MM.1S (cell line): ENCODE data around the gene RAB31.

Source experiments
- DNase-seq: peaks from one replicate; pipeline ENCODE4 v3.0.0-alpha.2; 2015
- H2AFZ ChIP-seq: fragments of 300-600 bp; sonication (generic); 2 replicates; pipeline ENCODE4 v1.6.0; 2016; ENCODE audit warnings: antibody characterized with exemption, low read length
- H3F3A ChIP-seq: fragments of 300-600 bp; sonication (generic); 2 replicates; pipeline ENCODE4 v1.6.1; 2016; ENCODE audit warnings: mild to moderate bottlenecking, antibody characterized with exemption, low read length, moderate library complexity, mixed read lengths; ENCODE audit not compliant: insufficient read depth
- H3K27ac ChIP-seq: fragments of 300-600 bp; sonication (generic); 2 replicates; pipeline ENCODE4 v1.5.1; 2016; ENCODE audit warnings: mild to moderate bottlenecking, low read length
- H3K27me3 ChIP-seq: fragments of 300-600 bp; sonication (generic); replicated peaks from 2 replicates; pipeline ENCODE4 v1.6.0; 2016; ENCODE audit warnings: low read length; ENCODE audit not compliant: insufficient read depth
- H3K36me3 ChIP-seq: fragments of 300-600 bp; sonication (generic); replicated peaks from 2 replicates; pipeline ENCODE4 v1.6.1; 2016; ENCODE audit warnings: mild to moderate bottlenecking, low read length, mixed read lengths; ENCODE audit not compliant: insufficient read depth
- H3K4me1 ChIP-seq: fragments of 300-600 bp; sonication (generic); 2 replicates; pipeline ENCODE4 v1.6.1; 2016; ENCODE audit warnings: low read length, mixed read lengths
- H3K4me2 ChIP-seq: fragments of 300-600 bp; sonication (generic); 2 replicates; pipeline ENCODE4 v1.6.0; 2016; ENCODE audit warnings: low read depth, low read length
- H3K4me3 ChIP-seq: fragments of 300-600 bp; sonication (generic); 2 replicates; pipeline ENCODE4 v1.5.1; 2016; ENCODE audit warnings: low read length, mixed read lengths
- H3K79me2 ChIP-seq: fragments of 300-600 bp; sonication (generic); 2 replicates; pipeline ENCODE4 v1.6.1; 2016; ENCODE audit warnings: mixed run types, low read length, mixed read lengths
- H3K9ac ChIP-seq: fragments of 300-600 bp; sonication (generic); 2 replicates; pipeline ENCODE4 v1.6.1; 2016; ENCODE audit warnings: low read length, mixed read lengths
- H3K9me2 ChIP-seq: fragments of 300-600 bp; sonication (generic); replicated peaks from 2 replicates; pipeline ENCODE4 v1.6.1; 2016; ENCODE audit warnings: mild to moderate bottlenecking, low read length, mixed read lengths; ENCODE audit not compliant: insufficient read depth
- H3K9me3 ChIP-seq: fragments of 300-600 bp; sonication (generic); replicated peaks from 2 replicates; pipeline ENCODE4 v1.6.1; 2016; ENCODE audit warnings: mild to moderate bottlenecking, low read length, mixed read lengths; ENCODE audit not compliant: insufficient read depth
- H4K20me1 ChIP-seq: fragments of 300-600 bp; sonication (generic); 2 replicates; pipeline ENCODE4 v1.6.1; 2016; ENCODE audit warnings: mild to moderate bottlenecking, low read length, moderate library complexity, mixed read lengths; ENCODE audit not compliant: insufficient read depth
- CTCF ChIP-seq: fragments of 300-600 bp; sonication (generic); IDR thresholded peaks from 2 replicates; pipeline ENCODE4 v1.5.1; 2016; ENCODE audit warnings: antibody characterized with exemption, low read length, mixed read lengths
- EZH2 ChIP-seq: fragments of 300-600 bp; sonication (generic); optimal IDR thresholded peaks from 2 replicates; pipeline ENCODE3; 2017; ENCODE audit warnings: low read depth, mild to moderate bottlenecking, antibody characterized with exemption, low read length, mixed read lengths
- EZH2phosphoT487 ChIP-seq: fragments of 300-600 bp; sonication (generic); IDR thresholded peaks from 2 replicates; pipeline ENCODE4 v1.6.1; 2018; ENCODE audit warnings: antibody characterized with exemption, low read length

RAB31 gene

GRCh38 chr18:9884532-9885140 lies 176.5 kb downstream of the RAB31 start:
- Histone ChIP-seq H4K20me1 (no peaks in the 10 kb centered on the region), H3K27me3 (no peaks in the 10 kb centered on the region), H3K9me2 (no peaks in the 10 kb centered on the region), H3K9ac (no peak overlapping the region), H3K4me2 (no peak overlapping the region), H3K79me2 (no peaks in the 10 kb centered on the region), H3K36me3 (no peaks in the 10 kb centered on the region), H3K9me3 (no peaks in the 10 kb centered on the region), H3K4me1 (no peaks in the 10 kb centered on the region), H3F3A (no peaks in the 10 kb centered on the region), H2AFZ (no peak overlapping the region), H3K27ac (no peak overlapping the region), H3K4me3 (no peak overlapping the region)
- TF ChIP-seq EZH2 (no peak), CTCF (no peak), EZH2phosphoT487 (no peak)
- DNase-seq = no peak

GRCh38 chr18:9885170-9886004 lies 177.3 kb downstream of the RAB31 start, which contains the start of gene TXNDC2:
Gene TXNDC2 (plus strand): TSS chr18:9885973. CDS start chr18:9886681, 708 bp downstream.
- H3K4me3 ChIP-seq = no peak within 1 kb of the TSS
- no peak within 1 kb of the TSS for H3K27ac ChIP-seq
- H3K27me3 ChIP-seq = no peaks in the 10 kb centered on the region
- DNase-seq = no peak
- no peaks in the 10 kb centered on the region for H3K4me1 ChIP-seq
- no peaks in the 10 kb centered on the region for H3K9me3 ChIP-seq
- no peaks in the 10 kb centered on the region for H3K36me3 ChIP-seq
- H3K9me2 ChIP-seq = no peaks in the 10 kb centered on the region
- no peaks in the 10 kb centered on the region for H3F3A ChIP-seq
- H2AFZ ChIP-seq = no peak within 1 kb of the TSS
- no peak within 1 kb of the TSS for H3K9ac ChIP-seq
- H3K79me2 ChIP-seq = no peaks in the 10 kb centered on the region
- no peak within 1 kb of the TSS for H3K4me2 ChIP-seq
- H4K20me1 ChIP-seq = no peaks in the 10 kb centered on the region
- TF ChIP-seq CTCF (no peak), EZH2 (no peak), EZH2phosphoT487 (no peak)

GRCh38 chr18:9886005-9886348 lies 177.9 kb downstream of the RAB31 start:
- Histone ChIP-seq H3K9me3 (no peaks in the 10 kb centered on the region), H3K27me3 (no peaks in the 10 kb centered on the region), H4K20me1 (no peaks in the 10 kb centered on the region), H2AFZ (no peak overlapping the region), H3K9me2 (no peaks in the 10 kb centered on the region), H3K9ac (no peak overlapping the region), H3F3A (no peaks in the 10 kb centered on the region), H3K27ac (no peak overlapping the region), H3K36me3 (no peaks in the 10 kb centered on the region), H3K79me2 (no peaks in the 10 kb centered on the region), H3K4me2 (no peak overlapping the region), H3K4me3 (no peak overlapping the region), H3K4me1 (no peaks in the 10 kb centered on the region)
- DNase-seq = no peak
- no peak for TF ChIP-seq EZH2
- no peak for TF ChIP-seq EZH2phosphoT487
- no peak for TF ChIP-seq CTCF
